ENCODE results near the gene STXBP1.

The STXBP1 gene

DNA sequence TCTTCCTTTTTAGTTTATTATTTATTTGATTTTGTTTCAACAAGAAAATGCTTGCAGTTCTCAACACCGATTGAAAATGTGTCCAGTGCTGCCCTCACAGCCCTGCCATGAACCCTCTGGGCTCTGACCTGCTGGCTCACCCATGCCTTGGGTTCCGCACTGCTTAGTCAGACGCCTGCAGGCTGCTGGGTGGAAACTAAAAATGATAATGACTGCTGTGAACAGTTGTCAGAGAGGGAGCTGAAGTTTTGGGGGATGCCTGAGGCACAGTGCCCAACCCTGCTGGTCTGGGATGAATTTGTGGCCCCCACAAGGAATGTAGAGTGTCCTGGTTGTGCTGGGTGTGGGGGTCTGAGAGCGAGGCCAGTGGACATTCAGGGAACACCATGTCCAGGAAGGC, 72.5 kb downstream of the STXBP1 start:
- TF ChIP-seq CTCF (conservative IDR thresholded peaks at IDR 0.05; ENCODE audit: low read length): no peak
- no peak overlapping the region for H3K4me3 ChIP-seq (ENCODE audit: low read length)
- peak; percentile 58 for DNase-seq (ENCODE audit: low read depth)

DNA sequence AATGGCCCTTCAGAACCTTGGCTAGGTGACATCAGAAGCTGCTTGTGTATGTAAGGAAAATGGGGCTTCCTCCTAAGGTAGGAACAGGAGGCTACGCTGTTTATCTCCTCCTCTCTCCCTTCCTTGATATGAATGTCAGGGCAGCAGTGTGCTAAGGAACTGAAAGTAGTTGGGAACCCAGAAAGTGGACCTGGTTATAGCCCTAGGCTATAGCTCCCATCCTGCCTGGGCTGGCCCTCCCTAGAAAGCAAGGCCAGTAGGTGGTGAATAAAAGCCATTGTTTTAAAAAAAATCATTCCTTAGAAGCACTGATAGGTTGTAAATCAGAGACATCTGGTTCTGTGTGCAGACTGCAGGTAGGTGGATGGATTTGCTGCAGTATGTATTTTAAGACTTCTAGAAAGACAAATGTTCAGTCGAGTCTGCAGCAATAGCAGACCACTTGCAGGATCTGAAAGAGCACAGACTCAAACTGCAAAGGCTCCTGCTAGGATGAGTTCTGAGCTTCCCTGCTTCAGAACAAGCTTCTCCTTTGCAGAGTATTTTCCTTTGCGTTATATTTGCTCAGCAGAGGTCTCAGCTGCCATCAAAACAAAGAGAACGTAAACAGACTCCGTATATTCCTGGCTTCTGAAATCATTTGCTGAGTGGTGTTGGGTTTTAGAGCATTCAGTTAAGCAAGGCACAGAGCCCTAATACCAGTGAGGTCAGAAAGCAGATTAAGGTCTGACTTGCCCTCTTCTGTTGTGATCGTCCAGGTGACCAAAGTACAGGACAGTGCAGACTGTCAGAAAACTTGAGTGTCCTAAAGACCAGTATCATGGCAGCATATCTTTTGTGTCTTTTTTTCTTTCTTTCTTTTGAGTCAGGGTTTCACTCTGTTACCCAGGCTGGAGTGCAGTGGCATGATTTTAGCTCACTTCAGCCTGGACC, 74.7 kb downstream of the STXBP1 start:
- no peak for TF ChIP-seq CTCF (conservative IDR thresholded peaks at IDR 0.05; ENCODE audit: low read length)
- DNase-seq (ENCODE audit: low read depth): no peak
- H3K4me3 ChIP-seq (ENCODE audit: low read length): no peak overlapping the region

DNA sequence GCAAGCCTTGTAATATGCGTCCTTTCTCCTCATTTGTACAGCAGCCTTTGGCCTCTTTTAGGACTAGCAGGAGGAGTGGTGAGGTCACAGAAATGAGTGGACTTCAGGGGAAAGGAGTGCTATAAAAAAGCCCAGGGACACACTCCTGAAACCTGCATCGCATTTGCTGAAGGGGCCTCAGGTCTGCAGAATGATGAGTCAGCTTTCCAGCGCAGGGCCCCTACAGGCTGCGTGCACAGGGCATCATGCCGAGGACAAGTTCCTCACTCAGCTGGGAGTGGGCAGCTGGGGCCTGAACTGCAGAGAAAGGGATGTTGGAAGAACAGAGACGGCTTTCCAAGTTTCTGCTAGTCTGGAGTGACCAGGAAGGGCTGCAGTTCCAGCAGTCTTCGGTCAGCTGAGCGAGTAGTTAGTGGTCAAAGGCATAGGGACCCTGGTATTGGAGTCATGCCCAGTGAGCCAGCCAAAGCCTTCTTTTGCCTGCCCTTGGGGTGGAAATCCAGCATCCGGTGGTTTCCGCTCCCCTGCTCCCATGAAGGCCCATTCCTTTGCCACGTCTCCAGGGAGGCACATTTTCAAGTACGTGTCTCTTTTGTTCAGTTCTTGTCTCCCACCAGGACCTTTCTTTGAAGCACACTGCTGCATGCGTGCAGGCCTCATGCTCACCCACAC, 77.4 kb downstream of the STXBP1 start:
- H3K4me3 ChIP-seq (ENCODE audit: low read length): no peak overlapping the region
- TF ChIP-seq CTCF (conservative IDR thresholded peaks at IDR 0.05; ENCODE audit: low read length): no peak

DNA sequence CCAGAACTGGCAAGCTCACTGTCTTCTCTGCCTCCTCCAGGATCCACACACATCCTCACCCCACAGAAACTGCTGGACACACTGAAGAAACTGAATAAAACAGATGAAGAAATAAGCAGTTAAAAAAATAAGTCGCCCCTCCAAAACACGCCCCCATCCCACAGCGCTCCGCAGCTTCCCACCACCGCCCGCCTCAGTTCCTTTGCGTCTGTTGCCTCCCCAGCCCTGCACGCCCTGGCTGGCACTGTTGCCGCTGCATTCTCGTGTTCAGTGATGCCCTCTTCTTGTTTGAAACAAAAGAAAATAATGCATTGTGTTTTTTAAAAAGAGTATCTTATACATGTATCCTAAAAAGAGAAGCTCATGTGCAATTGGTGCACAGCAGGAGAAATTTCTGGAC, 78.7 kb downstream of the STXBP1 start:
- TF ChIP-seq CTCF (conservative IDR thresholded peaks at IDR 0.05; ENCODE audit: low read length): no peak
- no peak for DNase-seq (ENCODE audit: low read depth)
- no peak overlapping the region for H3K4me3 ChIP-seq (ENCODE audit: low read length)

More for the DNA sequence above, 77.4 kb downstream of the STXBP1 start:
- no peak for DNase-seq (ENCODE audit: low read depth)

GRCh38 chr9:127692071-127692470, 80.0 kb downstream of the STXBP1 start:
- no peak for DNase-seq (ENCODE audit: low read depth)
- TF ChIP-seq CTCF (conservative IDR thresholded peaks at IDR 0.05; ENCODE audit: low read length): no peak
- H3K4me3 ChIP-seq (ENCODE audit: low read length): no peak overlapping the region

DNA sequence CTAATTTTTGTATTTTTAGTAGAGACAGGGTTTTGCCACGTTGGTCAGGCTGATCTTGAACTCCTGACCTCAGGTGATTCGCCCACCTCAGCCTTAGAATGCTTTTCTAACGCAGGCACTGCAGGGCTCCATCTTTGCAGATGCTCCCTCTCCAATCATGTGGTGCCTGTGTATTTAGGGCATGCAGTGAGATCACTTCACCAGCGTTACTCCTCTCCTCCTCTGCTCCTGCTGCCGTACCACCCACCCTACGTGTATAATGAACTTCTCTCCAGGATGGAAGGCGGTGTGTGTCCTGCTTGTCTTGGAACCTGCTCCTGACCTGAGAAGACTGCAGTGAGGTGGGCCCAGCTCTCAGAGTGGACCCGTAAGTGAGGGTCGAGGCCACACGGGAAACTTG, 81.1 kb downstream of the STXBP1 start:
- no peak overlapping the region for H3K4me3 ChIP-seq (ENCODE audit: low read length)
- no peak for TF ChIP-seq CTCF (conservative IDR thresholded peaks at IDR 0.05; ENCODE audit: low read length)
- DNase-seq (ENCODE audit: low read depth): no peak

- TF ChIP-seq CTCF (conservative IDR thresholded peaks at IDR 0.05; ENCODE audit: low read length): no peak
- no peak overlapping the region for H3K4me3 ChIP-seq (ENCODE audit: low read length)
- DNase-seq (ENCODE audit: low read depth): no peak
These were observed 81.6 kb downstream of the STXBP1 start for GRCh38 chr9:127693697-127694096.

Data from AG10803 (cell line).